Caco-2 (cell line): ENCODE measurements around the gene BCLAF1. TPM values are rescaled to one million over a fixed set of nuclear protein-coding genes. Genes with fewer than 3 reads are reported as not detected.
A peak's percentile ranks its signal among the peaks of the same experiment; 100 is the strongest.

Experiments
- BruUV-seq: library from RNA; stranded (reverse); fragments of 400-500 nt; replicated peaks from 2 replicates; lab custom pipeline; 2021; lab: Mats Ljungman, UMichigan
- CTCF ChIA-PET: fragments of 300-600 bp; sonication (Branson Sonifier 250); formaldehyde crosslinking; loops from one replicate; lab custom pipeline; 2022; ENCODE audit warnings: antibody characterized with exemption; lab: Charles Lee
- POLR2A ChIA-PET: fragments of 300-600 bp; sonication (Branson Sonifier 250); formaldehyde crosslinking; loops from one replicate; lab custom pipeline; 2022; ENCODE audit warnings: antibody characterized with exemption; lab: Charles Lee
- DNase-seq, 2 experiments: peaks; one replicate each; pipeline versions ENCODE4 v3.0.0 to v3.0.0-alpha.2; 2020 to 2022
- H3K27me3 ChIP-seq: replicated peaks from 2 replicates; pipeline ENCODE4 v1.6.0; 2011; ENCODE audit warnings: low read length; ENCODE audit not compliant: control insufficient read depth, insufficient read depth
- H3K36me3 ChIP-seq: 2 replicates; pipeline ENCODE4 v1.5.1; 2011; ENCODE audit warnings: low read length; ENCODE audit not compliant: control insufficient read depth, insufficient read depth
- H3K4me1 ChIP-seq: fragments of 250-450 bp; sonication (Bioruptor Pico); 2 replicates; pipeline ENCODE4 v1.5.1; 2020; ENCODE audit warnings: mild to moderate bottlenecking
- H3K4me3 ChIP-seq: 2 replicates; pipeline ENCODE4 v1.5.1; 2011; ENCODE audit warnings: low read depth, mild to moderate bottlenecking, control low read depth, low read length
- H3K9me3 ChIP-seq: fragments of 250-450 bp; sonication (Bioruptor Pico); 2 replicates; pipeline ENCODE4 v1.5.1; 2020; ENCODE audit warnings: mild to moderate bottlenecking, moderate library complexity
- H3K27ac Mint-ChIP-seq: one replicate; pipeline ENCODE4 v1.8.0; 2022; ENCODE audit warnings: mixed read lengths; ENCODE audit not compliant: unreplicated experiment
- H3K27me3 Mint-ChIP-seq: one replicate; pipeline ENCODE4 v1.8.0; 2022; ENCODE audit warnings: mixed read lengths; ENCODE audit not compliant: insufficient read depth, unreplicated experiment
- H3K36me3 Mint-ChIP-seq: one replicate; pipeline ENCODE4 v1.8.0; 2022; ENCODE audit warnings: mild to moderate bottlenecking, mixed read lengths; ENCODE audit not compliant: insufficient read depth, unreplicated experiment
- H3K4me1 Mint-ChIP-seq: one replicate; pipeline ENCODE4 v1.8.0; 2022; ENCODE audit warnings: low read depth, mixed read lengths; ENCODE audit not compliant: unreplicated experiment
- H3K4me3 Mint-ChIP-seq: one replicate; pipeline ENCODE4 v1.8.0; 2022; ENCODE audit warnings: mild to moderate bottlenecking, moderate library complexity, mixed read lengths; ENCODE audit not compliant: unreplicated experiment
- H3K9me3 Mint-ChIP-seq: one replicate; pipeline ENCODE4 v1.8.0; 2022; ENCODE audit warnings: mixed read lengths; ENCODE audit not compliant: unreplicated experiment
- intact Hi-C: fragments of 100-400 bp; cut with micrococcal nuclease; formaldehyde crosslinking; loops from one replicate; pipeline ENCODE4 v1.10.0; 2022; ENCODE audit not compliant: unreplicated experiment
- total RNA-seq: library from RNA; stranded (reverse); gene quantifications from 2 replicates; pipeline ENCODE4 v1.2.3, GENCODE V29; 2022
- TF ChIP-seq, protein P1 (sequence below), 2 experiments: fragments of 200-600 bp in 1 of 2; IDR thresholded peaks; 1 replicate in 1 of 2; 2 replicates in 1 of 2; pipeline versions ENCODE4 v1.5.1 to v1.8.0; 2011 to 2022; ENCODE audit warnings: antibody characterized with exemption in 1 of 2, control low read depth in 1 of 2, inconsistent platforms in 1 of 2, low read depth in 1 of 2, low read length in 1 of 2, mild to moderate bottlenecking in 1 of 2, moderate library complexity in 1 of 2; ENCODE audit not compliant: insufficient read depth in 1 of 2, severe bottlenecking in 1 of 2, unreplicated experiment in 1 of 2

The BCLAF1 gene
- total RNA-seq, 1 experiment from 2014 or later: 178 TPM

DNA sequence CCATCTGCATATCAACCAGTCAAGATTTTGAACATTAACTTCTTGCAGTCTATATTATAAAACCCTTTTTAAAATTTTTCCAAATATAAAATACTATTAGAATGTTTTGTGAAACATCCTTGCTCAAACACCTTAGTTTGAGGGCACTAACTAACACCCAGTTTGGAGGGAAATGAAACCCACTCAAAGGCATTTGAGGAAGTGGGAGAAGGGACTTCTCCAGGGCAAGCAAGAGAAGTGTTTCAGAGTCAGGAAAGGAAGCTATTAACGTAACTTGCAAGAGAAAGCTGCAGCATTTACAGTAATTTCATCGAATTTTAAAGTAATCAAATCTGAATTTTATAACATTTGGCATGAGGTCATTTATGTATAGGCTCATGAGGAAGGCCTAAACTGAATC, 60.8 kb downstream of the BCLAF1 start:
- peaks cover 16% of the 10 kb centered on the region for H3K4me1 Mint-ChIP-seq
- H3K36me3 ChIP-seq: no peaks in the 10 kb centered on the region
- H3K4me3 ChIP-seq: no peak overlapping the region
- CTCF ChIA-PET: no interaction called here
- no peaks in the 10 kb centered on the region for H3K9me3 Mint-ChIP-seq
- peaks cover 18% of the 10 kb centered on the region for H3K4me1 ChIP-seq
- POLR2A ChIA-PET: no interaction called here
- no peak for DNase-seq
- H3K4me3 Mint-ChIP-seq: no peak overlapping the region
- no peaks in the 10 kb centered on the region for H3K27me3 ChIP-seq
- H3K27ac Mint-ChIP-seq: no peak overlapping the region
- TF ChIP-seq, protein P1, sequence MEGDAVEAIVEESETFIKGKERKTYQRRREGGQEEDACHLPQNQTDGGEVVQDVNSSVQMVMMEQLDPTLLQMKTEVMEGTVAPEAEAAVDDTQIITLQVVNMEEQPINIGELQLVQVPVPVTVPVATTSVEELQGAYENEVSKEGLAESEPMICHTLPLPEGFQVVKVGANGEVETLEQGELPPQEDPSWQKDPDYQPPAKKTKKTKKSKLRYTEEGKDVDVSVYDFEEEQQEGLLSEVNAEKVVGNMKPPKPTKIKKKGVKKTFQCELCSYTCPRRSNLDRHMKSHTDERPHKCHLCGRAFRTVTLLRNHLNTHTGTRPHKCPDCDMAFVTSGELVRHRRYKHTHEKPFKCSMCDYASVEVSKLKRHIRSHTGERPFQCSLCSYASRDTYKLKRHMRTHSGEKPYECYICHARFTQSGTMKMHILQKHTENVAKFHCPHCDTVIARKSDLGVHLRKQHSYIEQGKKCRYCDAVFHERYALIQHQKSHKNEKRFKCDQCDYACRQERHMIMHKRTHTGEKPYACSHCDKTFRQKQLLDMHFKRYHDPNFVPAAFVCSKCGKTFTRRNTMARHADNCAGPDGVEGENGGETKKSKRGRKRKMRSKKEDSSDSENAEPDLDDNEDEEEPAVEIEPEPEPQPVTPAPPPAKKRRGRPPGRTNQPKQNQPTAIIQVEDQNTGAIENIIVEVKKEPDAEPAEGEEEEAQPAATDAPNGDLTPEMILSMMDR (IDR thresholded peaks at IDR 0.05; ENCODE audit: insufficient read depth in 1 of 2, low read depth in 1 of 2, low read length in 1 of 2, severe bottlenecking in 1 of 2, unreplicated experiment in 1 of 2): no peak
- intact Hi-C loops: loop anchor here (10.0 kb wide), 1 partner anchor 324 kb away; no protein-coding TSS in a partner anchor
- H3K27me3 Mint-ChIP-seq: no peaks in the 10 kb centered on the region
- H3K9me3 ChIP-seq: no peaks in the 10 kb centered on the region
- peaks cover 26% of the 10 kb centered on the region for H3K36me3 Mint-ChIP-seq
- no TSS peak for BruUV-seq

DNA sequence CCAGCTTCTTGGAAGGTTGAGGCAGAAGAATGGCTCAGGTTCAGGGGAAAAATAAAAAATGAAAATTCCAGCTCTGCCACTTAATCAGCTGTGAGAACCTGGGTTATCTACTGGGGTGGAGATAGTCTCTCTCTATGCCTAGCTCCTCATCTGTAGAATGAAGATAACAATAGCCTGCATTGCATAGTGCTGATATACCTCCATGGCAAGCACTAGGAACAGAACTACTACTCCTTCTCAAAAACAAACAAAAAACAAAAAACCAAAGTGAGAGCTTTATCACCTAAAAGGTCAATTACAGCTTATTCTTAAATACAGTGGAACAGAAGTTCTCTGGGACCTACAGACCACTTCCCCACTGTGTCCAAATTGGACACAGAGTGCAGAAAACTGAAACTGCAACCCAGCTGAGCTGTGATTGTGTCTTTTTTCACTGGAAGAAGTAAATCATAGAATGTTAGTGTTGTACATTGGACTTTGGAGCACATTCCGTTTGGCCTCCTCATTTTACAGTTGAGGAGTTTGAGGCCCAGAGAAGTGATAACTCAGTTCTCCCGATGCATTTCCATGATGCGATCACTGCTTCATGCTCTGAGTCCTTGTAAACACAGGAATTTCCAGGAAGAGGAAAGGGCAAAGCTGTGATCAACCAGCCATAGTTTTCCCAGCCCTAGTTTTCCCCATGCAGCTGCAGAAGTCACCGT, 62.8 kb downstream of the BCLAF1 start:
- H3K27ac Mint-ChIP-seq: no peak overlapping the region
- peaks cover 16% of the 10 kb centered on the region for H3K4me1 Mint-ChIP-seq
- peaks cover 5% of the 10 kb centered on the region for H3K27me3 Mint-ChIP-seq
- no TSS peak for BruUV-seq
- no peak for DNase-seq
- Histone ChIP-seq H3K4me3 (no peak overlapping the region), H3K4me1 (peaks cover 18% of the 10 kb centered on the region), H3K36me3 (no peaks in the 10 kb centered on the region), H3K9me3 (no peaks in the 10 kb centered on the region), H3K27me3 (no peaks in the 10 kb centered on the region)
- peaks cover 19% of the 10 kb centered on the region for H3K36me3 Mint-ChIP-seq
- POLR2A ChIA-PET: interaction anchor here (0.7 kb wide), 1 partner anchor 24 kb away, joined by 3 read pairs; no protein-coding TSS in a partner anchor
- no peak overlapping the region for H3K4me3 Mint-ChIP-seq
- intact Hi-C loops: loop anchor here (1.0 to 10.0 kb wide), 6 partner anchors 195 to 776 kb away; no protein-coding TSS in a partner anchor
- H3K9me3 Mint-ChIP-seq: no peaks in the 10 kb centered on the region
- CTCF ChIA-PET: interaction anchor here (0.6 to 1.3 kb wide), 5 partner anchors 195 to 691 kb away, joined by 3 to 6 read pairs (median 5); no protein-coding TSS in a partner anchor
- TF ChIP-seq, protein P1 (IDR thresholded peaks at IDR 0.05; ENCODE audit: insufficient read depth in 1 of 2, low read depth in 1 of 2, low read length in 1 of 2, severe bottlenecking in 1 of 2, unreplicated experiment in 1 of 2): no peak

DNA sequence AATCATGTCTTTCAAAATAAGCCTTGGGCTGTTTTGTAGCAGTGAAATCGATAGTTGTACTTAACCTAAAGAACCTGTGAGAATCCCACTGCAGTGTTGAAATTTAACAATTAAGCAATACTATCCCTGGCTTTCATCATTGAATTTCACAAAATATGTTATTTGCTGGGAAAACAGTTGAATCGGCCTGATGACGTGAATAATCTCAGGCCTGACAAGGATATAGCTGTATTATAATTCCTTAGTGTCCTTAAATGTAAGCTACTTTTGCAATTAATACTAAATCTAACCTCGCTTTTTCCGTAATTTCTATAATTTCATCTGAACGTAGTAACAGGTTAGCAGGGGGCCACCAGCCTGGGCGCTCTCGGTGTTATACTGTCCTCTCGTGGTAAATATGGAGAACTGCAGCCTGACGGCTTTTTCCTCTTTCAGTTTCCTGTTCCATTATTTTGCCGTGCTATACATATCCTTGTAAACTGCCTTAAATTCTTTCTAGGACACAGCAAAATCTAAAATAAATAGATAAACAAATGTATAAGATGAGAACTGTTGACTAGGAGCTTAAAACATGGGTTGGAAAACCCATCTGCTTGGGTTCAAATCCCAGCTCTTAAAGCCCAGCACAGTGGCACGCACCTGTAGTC, 63.5 kb downstream of the BCLAF1 start:
- intact Hi-C loops: loop anchor here (1.0 to 10.0 kb wide), 6 partner anchors 194 to 775 kb away; no protein-coding TSS in a partner anchor
- Histone ChIP-seq H3K27me3 (no peaks in the 10 kb centered on the region), H3K4me3 (no peak overlapping the region), H3K9me3 (no peaks in the 10 kb centered on the region), H3K4me1 (peaks cover 18% of the 10 kb centered on the region), H3K36me3 (no peaks in the 10 kb centered on the region)
- no TSS peak for BruUV-seq
- TF ChIP-seq, protein P1 (IDR thresholded peaks at IDR 0.05; ENCODE audit: insufficient read depth in 1 of 2, low read depth in 1 of 2, low read length in 1 of 2, severe bottlenecking in 1 of 2, unreplicated experiment in 1 of 2): peak; percentile 99
- DNase-seq: peak in 1 of 2 experiments; percentile 56
- ChIA-PET CTCF (interaction anchor here (0.6 to 1.3 kb wide), 5 partner anchors 194 to 690 kb away, joined by 3 to 8 read pairs (median 5); no protein-coding TSS in a partner anchor), POLR2A (no interaction called here)
- H3K36me3 Mint-ChIP-seq: peaks cover 19% of the 10 kb centered on the region
- no peak overlapping the region for H3K4me3 Mint-ChIP-seq
- peaks cover 5% of the 10 kb centered on the region for H3K27me3 Mint-ChIP-seq
- H3K4me1 Mint-ChIP-seq: peaks cover 16% of the 10 kb centered on the region
- H3K9me3 Mint-ChIP-seq: no peaks in the 10 kb centered on the region
- no peak overlapping the region for H3K27ac Mint-ChIP-seq
